HT1080 (cell line): Measurements from ENCODE around the gene MED1. TPM values are rescaled to one million over a fixed set of nuclear protein-coding genes. Genes with fewer than 3 reads are reported as not detected.

Source experiments
- DNase-seq: peaks from one replicate; pipeline ENCODE4 v3.0.0-alpha.2; 2015; ENCODE audit warnings: low read depth
- total RNA-seq: library from RNA; depleted of rRNA; stranded (reverse); fragments of >200 nt; shearing (Covaris generic); gene quantifications from 2 replicates; pipeline ENCODE4 v1.2.3, GENCODE V29; 2014; rRNA removed

The MED1 gene
- total RNA-seq, 1 experiment from 2014 or later, result 24.5 TPM

GRCh38 chr17:39365872-39366271 lies 85.2 kb downstream of the MED1 start:
- no peak for DNase-seq

DNA sequence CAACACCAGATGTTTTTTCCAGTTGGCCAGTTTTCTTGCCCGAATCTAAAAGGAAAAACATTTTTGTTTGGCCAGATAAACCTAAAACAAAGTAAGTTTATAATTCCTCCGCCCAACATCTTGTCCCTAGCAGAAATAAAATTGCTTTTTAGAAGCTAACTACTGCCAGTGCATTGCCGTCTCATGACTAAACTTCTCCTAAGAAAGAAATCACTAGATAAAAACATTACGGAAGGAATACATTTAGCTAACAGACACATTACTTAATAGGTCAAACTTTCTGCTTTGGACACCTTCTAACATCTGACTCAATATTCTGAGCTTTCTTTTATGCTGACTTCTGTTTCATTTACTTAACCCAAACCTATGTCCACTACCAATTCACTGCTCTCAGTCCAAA lies 85.8 kb downstream of the MED1 start:
- DNase-seq, result no peak

DNA sequence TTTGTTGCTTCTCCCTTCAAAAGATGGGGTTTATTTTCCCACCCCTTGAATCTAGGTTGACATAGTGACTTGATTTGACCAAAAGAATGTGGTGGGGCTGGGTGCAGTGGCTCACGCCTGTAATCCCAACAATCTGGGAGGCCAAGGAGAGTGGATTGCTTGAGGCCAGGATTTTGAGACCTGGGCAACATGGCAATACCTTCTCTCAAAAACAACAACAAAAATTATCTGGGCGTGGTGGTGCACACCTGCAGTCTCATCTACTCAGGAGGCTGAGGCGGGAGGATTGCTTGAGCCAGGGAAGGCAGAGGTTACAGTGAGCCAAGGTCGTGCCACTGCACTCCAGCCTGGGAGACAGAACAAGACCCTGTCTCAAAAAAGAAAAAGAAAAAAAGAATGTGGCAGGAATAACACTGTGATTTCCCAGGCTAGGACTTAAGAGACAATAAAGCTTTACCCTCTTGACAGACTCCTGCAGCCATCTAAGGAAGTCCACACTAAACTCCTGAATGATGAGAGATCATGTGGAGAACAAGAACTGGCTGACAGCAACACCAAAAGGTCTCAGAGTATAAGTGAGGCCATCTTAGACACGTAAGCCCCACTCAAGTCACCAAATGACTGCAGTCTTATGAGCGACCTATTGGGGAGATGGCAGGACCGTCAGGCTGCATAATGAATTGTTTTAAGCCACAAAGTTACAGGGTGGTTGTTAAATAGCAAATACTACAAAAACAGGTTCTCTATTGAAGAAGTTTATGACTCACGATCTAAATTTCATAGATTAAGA lies 86.6 kb downstream of the MED1 start:
- no peak for DNase-seq

DNA sequence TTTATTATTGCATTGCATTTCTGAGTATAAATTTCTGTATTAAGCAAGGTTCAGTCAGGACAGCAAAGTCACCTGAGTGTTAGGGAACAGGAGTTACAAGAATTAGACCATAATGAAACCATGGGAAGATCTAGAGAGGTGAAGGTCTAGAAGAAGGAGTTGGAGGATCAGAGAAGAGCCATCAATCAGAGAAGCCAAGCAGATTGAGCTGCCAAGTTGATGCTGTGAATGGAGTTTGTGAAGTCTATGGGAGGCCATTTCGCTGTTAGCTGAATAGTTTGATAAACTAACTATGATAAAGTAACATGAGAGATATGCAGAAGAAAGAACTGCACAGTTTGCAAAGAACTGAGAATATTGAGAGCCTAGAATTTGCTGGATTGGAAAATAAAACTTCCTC lies 90.0 kb downstream of the MED1 start:
- no peak for DNase-seq

DNA sequence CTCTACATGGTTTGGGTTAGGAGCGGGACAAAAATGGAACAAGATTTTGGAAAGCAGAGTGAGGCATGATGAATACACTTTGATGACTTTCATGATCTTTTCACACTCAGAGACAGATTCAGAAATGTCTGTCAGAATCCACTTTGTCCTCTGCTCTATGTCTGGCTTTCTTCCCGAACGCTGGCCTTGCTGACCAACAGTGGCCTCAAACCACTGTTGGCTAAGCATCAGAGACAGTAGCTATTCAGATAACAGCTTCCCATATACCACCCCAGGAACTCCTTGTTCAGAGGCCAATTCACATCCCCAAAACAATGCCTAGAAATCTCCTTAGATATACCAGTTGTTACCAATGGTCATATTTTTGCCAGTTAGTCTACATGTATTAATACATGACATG lies 90.5 kb downstream of the MED1 start:
- DNase-seq, result no peak

GRCh38 chr17:39359994-39360393 lies 91.1 kb downstream of the MED1 start:
- DNase-seq, result no peak

- DNase-seq, result no peak
These were observed 93.1 kb downstream of the MED1 start for GRCh38 chr17:39357986-39358385.

DNA sequence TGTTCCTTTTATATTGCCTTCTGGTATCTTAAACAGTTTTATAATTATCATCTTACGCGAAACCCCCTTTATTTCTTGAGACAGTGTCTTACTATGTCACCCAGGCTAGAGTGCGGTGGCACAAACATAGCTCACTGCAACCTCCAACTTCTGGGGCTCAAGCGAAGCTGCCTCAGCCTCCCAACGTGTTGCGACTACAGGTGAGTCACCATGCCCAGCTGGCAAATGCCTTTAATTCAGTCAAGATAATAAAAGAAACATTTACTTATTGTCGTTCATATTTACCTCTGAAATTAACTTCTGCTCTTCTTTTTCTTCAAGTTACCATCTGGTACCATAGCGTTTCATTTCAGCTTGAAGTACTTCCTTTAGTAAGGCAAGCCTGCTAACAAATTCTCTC lies 93.6 kb downstream of the MED1 start:
- DNase-seq, result no peak

Other genes with a start within 250 kb of the MED1 start
- not detected in 2 replicates for gene STAC2, start 225.3 kb downstream of the MED1 start, total RNA-seq
- 5.5 and 8.0 TPM in 2 replicates for gene FBXL20, start 49.6 kb downstream of the MED1 start, total RNA-seq
- 39.4 and 43.5 TPM in 2 replicates for gene CDK12, start 10.2 kb upstream of the MED1 start, total RNA-seq
- not detected in 2 replicates for gene NEUROD2, start 156.7 kb upstream of the MED1 start, total RNA-seq
- gene PPP1R1B, start 175.7 kb upstream of the MED1 start, total RNA-seq, result 0.30 TPM in 1 of 2 replicates, not detected in the other
- 37.5 and 71.5 TPM in 2 replicates for gene STARD3, start 185.9 kb upstream of the MED1 start, total RNA-seq
- 1.00 TPM in 1 of 2 replicates, not detected in the other for gene TCAP, start 214.1 kb upstream of the MED1 start, total RNA-seq
- gene PNMT, start 217.2 kb upstream of the MED1 start, total RNA-seq, result not detected in 2 replicates
- 4.3 and 6.2 TPM in 2 replicates for gene PGAP3, start 236.8 kb upstream of the MED1 start, total RNA-seq
- 17.1 and 17.8 TPM in 2 replicates for gene ERBB2, start 248.8 kb upstream of the MED1 start, total RNA-seq